Measurements from ENCODE around the gene STYXL1.

STYXL1 gene

GRCh38 chr7:76044375-76044865, 3.4 kb downstream of the STYXL1 start:
- Histone ChIP-seq H3K27me3 (ENCODE audit: insufficient read depth, low read length, poor library complexity) (no peaks in the 10 kb centered on the region), H4K20me1 (ENCODE audit: insufficient read depth, low read length) (peaks cover 10% of the 10 kb centered on the region; the same call in 1 of the 2 replicates), H3K4me3 (ENCODE audit: low read depth in 1 of 2, low read length in 2 of 2) (no peak overlapping the region), H3K4me1 (ENCODE audit: insufficient read depth, low read length) (peaks cover 31% of the 10 kb centered on the region), H3K9ac (ENCODE audit: low read depth, low read length) (no peak overlapping the region), H3K36me3 (ENCODE audit: insufficient read depth, low read length) (peaks cover 18% of the 10 kb centered on the region), H2AFZ (ENCODE audit: low read depth, low read length) (no peak overlapping the region), H3K9me3 (ENCODE audit: insufficient read depth, low read length, severe bottlenecking) (no peaks in the 10 kb centered on the region), H3K79me2 (ENCODE audit: insufficient read depth, low read length) (peaks cover 53% of the 10 kb centered on the region), H3K4me2 (ENCODE audit: insufficient read depth, low read length) (no peak overlapping the region; the same call in 1 of the 2 replicates), H3K27ac (ENCODE audit: low read length) (no peak overlapping the region)
- TF ChIP-seq EZH2 (IDR thresholded peaks at IDR 0.05; ENCODE audit: borderline replicate concordance, low read depth, low read length, severe bottlenecking) = no peak
- TF ChIP-seq CTCF (IDR thresholded peaks at IDR 0.05; ENCODE audit: borderline replicate concordance, extremely low read depth, low read length, poor library complexity, severe bottlenecking) = no peak
- ATAC-seq (ENCODE audit: insufficient read depth, low read depth) = no peak
- no peak for DNase-seq

- H3K9ac ChIP-seq (ENCODE audit: low read depth, low read length) = no peak overlapping the region
These were observed 7.7 kb downstream of the STYXL1 start for GRCh38 chr7:76040126-76040525.

GRCh38 chr7:76037310-76037709, 10.5 kb downstream of the STYXL1 start:
- no peaks in the 10 kb centered on the region for H3K9me3 ChIP-seq (ENCODE audit: insufficient read depth, low read length, severe bottlenecking)
- no peak overlapping the region for H3K27ac ChIP-seq (ENCODE audit: low read length)
- H3K36me3 ChIP-seq (ENCODE audit: insufficient read depth, low read length) = peaks cover 9% of the 10 kb centered on the region; the same call in 1 of the 2 replicates
- no peak overlapping the region for H3K4me3 ChIP-seq (ENCODE audit: low read depth in 1 of 2, low read length in 2 of 2)
- H2AFZ ChIP-seq (ENCODE audit: low read depth, low read length) = no peak overlapping the region
- H3K27me3 ChIP-seq (ENCODE audit: insufficient read depth, low read length, poor library complexity) = no peaks in the 10 kb centered on the region
- H3K9ac ChIP-seq (ENCODE audit: low read depth, low read length) = no peak overlapping the region
- no peak for ATAC-seq (ENCODE audit: insufficient read depth, low read depth)
- DNase-seq = no peak
- TF ChIP-seq EZH2 (IDR thresholded peaks at IDR 0.05; ENCODE audit: borderline replicate concordance, low read depth, low read length, severe bottlenecking) (no peak), CTCF (IDR thresholded peaks at IDR 0.05; ENCODE audit: borderline replicate concordance, extremely low read depth, low read length, poor library complexity, severe bottlenecking) (no peak)
- no peaks in the 10 kb centered on the region for H3K4me1 ChIP-seq (ENCODE audit: insufficient read depth, low read length)
- no peak overlapping the region for H3K4me2 ChIP-seq (ENCODE audit: insufficient read depth, low read length)
- H3K79me2 ChIP-seq (ENCODE audit: insufficient read depth, low read length) = no peaks in the 10 kb centered on the region
- no peaks in the 10 kb centered on the region; the same call in none of the 2 replicates for H4K20me1 ChIP-seq (ENCODE audit: insufficient read depth, low read length)

More at GRCh38 chr7:76040126-76040525, 7.7 kb downstream of the STYXL1 start:
- Histone ChIP-seq H3K9me3 (ENCODE audit: insufficient read depth, low read length, severe bottlenecking) (no peaks in the 10 kb centered on the region), H3K27me3 (ENCODE audit: insufficient read depth, low read length, poor library complexity) (no peaks in the 10 kb centered on the region), H3K4me1 (ENCODE audit: insufficient read depth, low read length) (peaks cover 2% of the 10 kb centered on the region; the same call in 1 of the 2 replicates), H3K4me2 (ENCODE audit: insufficient read depth, low read length) (no peak overlapping the region), H3K36me3 (ENCODE audit: insufficient read depth, low read length) (peaks cover 9% of the 10 kb centered on the region), H3K27ac (ENCODE audit: low read length) (no peak overlapping the region), H3K79me2 (ENCODE audit: insufficient read depth, low read length) (peaks cover 12% of the 10 kb centered on the region), H2AFZ (ENCODE audit: low read depth, low read length) (no peak overlapping the region), H3K4me3 (ENCODE audit: low read depth in 1 of 2, low read length in 2 of 2) (no peak overlapping the region), H4K20me1 (ENCODE audit: insufficient read depth, low read length) (peaks cover 5% of the 10 kb centered on the region; the same call in 1 of the 2 replicates)
- DNase-seq = no peak
- TF ChIP-seq CTCF (IDR thresholded peaks at IDR 0.05; ENCODE audit: borderline replicate concordance, extremely low read depth, low read length, poor library complexity, severe bottlenecking) = no peak
- no peak for TF ChIP-seq EZH2 (IDR thresholded peaks at IDR 0.05; ENCODE audit: borderline replicate concordance, low read depth, low read length, severe bottlenecking)
- ATAC-seq (ENCODE audit: insufficient read depth, low read depth) = no peak
